Panc1 (cell line): Measurements from ENCODE around the gene ABCD4. TPM values are rescaled to one million over a fixed set of nuclear protein-coding genes. Genes with fewer than 3 reads are reported as not detected.

Source experiments
- ATAC-seq: fragments of 200-7000 bp; cut with Tn5 transposase; 2 replicates; pipeline ENCODE4 v1.9.1; 2020; ENCODE audit warnings: mild to moderate bottlenecking, moderate library complexity
- BruUV-seq: library from RNA; stranded (reverse); fragments of 400-500 nt; replicated peaks from 2 replicates; lab custom pipeline; 2021; lab: Mats Ljungman, UMichigan
- CTCF ChIA-PET: fragments of 300-600 bp; sonication (Branson Sonifier 250); formaldehyde crosslinking; loops from one replicate; lab custom pipeline; 2022; ENCODE audit warnings: antibody characterized with exemption; lab: Charles Lee
- POLR2A ChIA-PET: fragments of 300-600 bp; sonication (Branson Sonifier 250); formaldehyde crosslinking; loops from one replicate; lab custom pipeline; 2022; ENCODE audit warnings: antibody characterized with exemption; lab: Charles Lee
- DNase-seq: peaks from one replicate; pipeline ENCODE4 v3.0.0-alpha.2; 2010; ENCODE audit warnings: low read depth, low spot score
- H3K27ac ChIP-seq: 2 replicates; pipeline ENCODE4 v1.5.1; 2011; ENCODE audit warnings: mild to moderate bottlenecking, low read length, inconsistent platforms
- H3K27me3 ChIP-seq: fragments of 200-500 bp; sonication (Bioruptor generic); 2 replicates; pipeline ENCODE4 v1.6.0; 2014; ENCODE audit warnings: low read length, inconsistent platforms; ENCODE audit not compliant: control insufficient read depth, insufficient read depth
- H3K36me3 ChIP-seq: fragments of 200-500 bp; sonication (Bioruptor generic); 2 replicates; pipeline ENCODE4 v1.5.1; 2014; ENCODE audit warnings: inconsistent platforms, mild to moderate bottlenecking, low read length, moderate library complexity; ENCODE audit not compliant: control insufficient read depth, insufficient read depth
- H3K4me1 ChIP-seq: 2 replicates; pipeline ENCODE4 v1.5.1; 2011; ENCODE audit warnings: inconsistent platforms, mild to moderate bottlenecking, low read length, moderate library complexity; ENCODE audit not compliant: control insufficient read depth, insufficient read depth
- H3K4me3 ChIP-seq, 2 experiments: 2 replicates each; pipeline ENCODE4 v1.5.1; 2011 to 2012; ENCODE audit warnings: low read depth in 2 of 2, low read length in 2 of 2, mild to moderate bottlenecking in 2 of 2, inconsistent platforms in 1 of 2, moderate library complexity in 1 of 2
- H3K9me3 ChIP-seq: fragments of 200-500 bp; sonication (Bioruptor generic); 2 replicates; pipeline ENCODE4 v1.5.1; 2014; ENCODE audit warnings: low read depth, mild to moderate bottlenecking, inconsistent platforms, low read length, moderate library complexity; ENCODE audit not compliant: control insufficient read depth, insufficient read depth
- CTCF ChIP-seq: fragments of 450-650 bp; IDR thresholded peaks from 2 replicates; pipeline ENCODE4 v1.5.1; 2017; ENCODE audit warnings: mild to moderate bottlenecking
- POLR2AphosphoS5 ChIP-seq: IDR thresholded peaks from 2 replicates; pipeline ENCODE4 v1.6.1; 2012; ENCODE audit warnings: mild to moderate bottlenecking, low read depth, low read length, moderate library complexity
- REST ChIP-seq, 2 experiments: IDR thresholded peaks; 2 replicates each; pipeline ENCODE4 v1.6.1; 2011 to 2012; ENCODE audit warnings: low read depth in 2 of 2, control low read depth in 1 of 2, low read length in 1 of 2, mild to moderate bottlenecking in 1 of 2, moderate library complexity in 1 of 2; ENCODE audit not compliant: insufficient read depth in 1 of 2
- SIN3A ChIP-seq: IDR thresholded peaks from 2 replicates; pipeline ENCODE4 v1.6.1; 2012; ENCODE audit warnings: low read depth, mild to moderate bottlenecking, low read length, moderate library complexity, borderline replicate concordance; ENCODE audit not compliant: insufficient read depth
- TCF7L2 ChIP-seq: IDR thresholded peaks from 2 replicates; pipeline ENCODE4 v1.6.1; 2011; ENCODE audit warnings: mild to moderate bottlenecking, low read depth, low read length, inconsistent platforms
- in situ Hi-C: cut with HindIII; loops from 2 replicates; pipeline ENCODE4 v1.10.0; 2016; ENCODE audit warnings: low sequenced_read_pairs, low pct_unique_long_range_greater_than_20kb
- intact Hi-C: fragments of 100-400 bp; cut with micrococcal nuclease; formaldehyde crosslinking; loops from one replicate; pipeline ENCODE4 v1.10.0; 2022; ENCODE audit not compliant: unreplicated experiment
- total RNA-seq: library from RNA; stranded (reverse); gene quantifications from one replicate; pipeline ENCODE4 v1.2.1, GENCODE V29; 2021; ENCODE audit not compliant: unreplicated experiment

ABCD4 gene
- total RNA-seq, 1 experiment from 2014 or later: 24.4 TPM

GRCh38 chr14:74296037-74296467 lies 6.7 kb downstream of the ABCD4 start:
- in situ Hi-C loops (no loop called here), intact Hi-C loops (no loop called here)
- Histone ChIP-seq H3K36me3 (0 out of 2 replicates have a peak, but pooled peaks cover 2% of the 10 kb centered on the region), H3K4me3 (no peak overlapping the region), H3K9me3 (no peaks in the 10 kb centered on the region), H3K27ac (no peak overlapping the region), H3K4me1 (no peaks in the 10 kb centered on the region), H3K27me3 (no peaks in the 10 kb centered on the region)
- POLR2A ChIA-PET: interaction anchor here (0.6 kb wide), 1 partner anchor 20 kb away, joined by 5 read pairs; no protein-coding TSS in a partner anchor
- DNase-seq (no peak), ATAC-seq (no peak)
- no TSS peak for BruUV-seq
- TF ChIP-seq SIN3A (no peak), REST (IDR thresholded peaks at IDR 0.05; ENCODE audit: insufficient read depth in 1 of 2, low read depth in 2 of 2, low read length in 1 of 2) (no peak), TCF7L2 (no peak)
- CTCF ChIA-PET: no interaction called here

- Histone ChIP-seq H3K4me1 (no peaks in the 10 kb centered on the region), H3K27ac (no peak overlapping the region), H3K36me3 (0 out of 2 replicates have a peak, but pooled peaks cover 2% of the 10 kb centered on the region), H3K4me3 (no peak overlapping the region), H3K9me3 (no peaks in the 10 kb centered on the region), H3K27me3 (no peaks in the 10 kb centered on the region)
- intact Hi-C loops: no loop called here
- ATAC-seq (no peak), DNase-seq (no peak)
- POLR2A ChIA-PET: no interaction called here
- no TSS peak for BruUV-seq
- CTCF ChIA-PET: interaction anchor here (0.6 kb wide), 1 partner anchor 8 kb away, joined by 3 read pairs; no protein-coding TSS in a partner anchor
- in situ Hi-C loops: no loop called here
- TF ChIP-seq REST (IDR thresholded peaks at IDR 0.05; ENCODE audit: insufficient read depth in 1 of 2, low read depth in 2 of 2, low read length in 1 of 2) (no peak), SIN3A (no peak), CTCF (no peak), TCF7L2 (no peak), POLR2AphosphoS5 (no peak)
These were observed 9.1 kb downstream of the ABCD4 start for GRCh38 chr14:74293606-74294005.
